A673 (cell line): ENCODE data around the gene LMO7. TPM values are rescaled to one million over a fixed set of nuclear protein-coding genes. Genes with fewer than 3 reads are reported as not detected.

ENCODE experiments used
- BruUV-seq: library from RNA; stranded (reverse); fragments of 400-500 nt; replicated peaks from 2 replicates; lab custom pipeline; 2021; lab: Mats Ljungman, UMichigan
- CTCF ChIA-PET: fragments of 300-600 bp; sonication (Branson Sonifier 250); formaldehyde crosslinking; loops from one replicate; lab custom pipeline; 2022; ENCODE audit warnings: antibody characterized with exemption; lab: Charles Lee
- POLR2A ChIA-PET: fragments of 300-600 bp; sonication (Branson Sonifier 250); formaldehyde crosslinking; loops from one replicate; lab custom pipeline; 2022; ENCODE audit warnings: antibody characterized with exemption; ENCODE audit not compliant: low non-redundant PET; lab: Charles Lee
- DNase-seq: peaks from one replicate; pipeline ENCODE4 v3.0.0-alpha.2; 2015; ENCODE audit warnings: low spot score
- H3K27ac ChIP-seq: fragments of 200-600 bp; sonication (generic); 2 replicates; pipeline ENCODE4 v1.5.1; 2016; ENCODE audit warnings: mixed run types, low read depth, mild to moderate bottlenecking, mixed read lengths, antibody characterized with exemption, low read length; ENCODE audit not compliant: poor library complexity, severe bottlenecking
- H3K27me3 ChIP-seq: fragments of 200-600 bp; sonication (generic); replicated peaks from 2 replicates; pipeline ENCODE4 v1.6.1; 2017; ENCODE audit warnings: mixed run types, low read depth, mild to moderate bottlenecking, mixed read lengths, antibody characterized with exemption, low read length; ENCODE audit not compliant: insufficient read depth, poor library complexity
- H3K36me3 ChIP-seq: fragments of 200-600 bp; sonication (generic); 2 replicates; pipeline ENCODE4 v1.6.1; 2016; ENCODE audit warnings: mixed run types, mild to moderate bottlenecking, mixed read lengths, antibody characterized with exemption, low read length; ENCODE audit not compliant: insufficient read depth, poor library complexity, severe bottlenecking
- H3K4me1 ChIP-seq: fragments of 200-600 bp; sonication (generic); 2 replicates; pipeline ENCODE4 v1.6.1; 2017; ENCODE audit warnings: mixed run types, mild to moderate bottlenecking, mixed read lengths, antibody characterized with exemption, low read length; ENCODE audit not compliant: insufficient read depth, poor library complexity, severe bottlenecking
- H3K4me3 ChIP-seq: fragments of 200-600 bp; sonication (generic); 2 replicates; pipeline ENCODE4 v1.5.1; 2016; ENCODE audit warnings: low read depth, mixed run types, mild to moderate bottlenecking, mixed read lengths, low read length; ENCODE audit not compliant: poor library complexity, severe bottlenecking
- H3K9me3 ChIP-seq: fragments of 200-600 bp; sonication (generic); 2 replicates; pipeline ENCODE4 v1.6.1; 2016; ENCODE audit warnings: mixed run types, low read depth, mild to moderate bottlenecking, mixed read lengths, antibody characterized with exemption, low read length; ENCODE audit not compliant: poor library complexity, severe bottlenecking
- CTCF ChIP-seq: fragments of 300-800, 200-600 bp; sonication (generic); conservative IDR thresholded peaks from 2 replicates; pipeline ENCODE4 v1.5.1; 2017; ENCODE audit warnings: low read depth, mild to moderate bottlenecking, antibody characterized with exemption, low read length, moderate library complexity, mixed read lengths
- EZH2 ChIP-seq: fragments of 200-600 bp; sonication (generic); IDR thresholded peaks from 2 replicates; pipeline ENCODE4 v1.6.1; 2017; ENCODE audit warnings: borderline replicate concordance, low read depth, mild to moderate bottlenecking, mixed read lengths, antibody characterized with exemption, low read length; ENCODE audit not compliant: poor library complexity, severe bottlenecking
- intact Hi-C: fragments of 100-400 bp; cut with micrococcal nuclease; formaldehyde crosslinking; loops from one replicate; pipeline ENCODE4 v1.10.0; 2022; ENCODE audit not compliant: unreplicated experiment
- total RNA-seq: library from RNA; stranded (reverse); gene quantifications from 2 replicates; pipeline ENCODE4 v1.2.3, GENCODE V29; 2021

LMO7 gene
- total RNA-seq, 1 experiment from 2014 or later: 20.3 TPM

GRCh38 chr13:75651013-75651412 lies 14.9 kb downstream of the LMO7 start:
- DNase-seq: no peak
- Histone ChIP-seq H3K36me3 (no peaks in the 10 kb centered on the region), H3K9me3 (no peaks in the 10 kb centered on the region), H3K27ac (no peak overlapping the region), H3K4me3 (no peak overlapping the region), H3K4me1 (no peaks in the 10 kb centered on the region), H3K27me3 (no peaks in the 10 kb centered on the region)
- ChIA-PET CTCF (no interaction called here), POLR2A (no interaction called here)
- BruUV-seq: no TSS peak
- intact Hi-C loops: no loop called here
- TF ChIP-seq EZH2 (no peak), CTCF (no peak)

DNA sequence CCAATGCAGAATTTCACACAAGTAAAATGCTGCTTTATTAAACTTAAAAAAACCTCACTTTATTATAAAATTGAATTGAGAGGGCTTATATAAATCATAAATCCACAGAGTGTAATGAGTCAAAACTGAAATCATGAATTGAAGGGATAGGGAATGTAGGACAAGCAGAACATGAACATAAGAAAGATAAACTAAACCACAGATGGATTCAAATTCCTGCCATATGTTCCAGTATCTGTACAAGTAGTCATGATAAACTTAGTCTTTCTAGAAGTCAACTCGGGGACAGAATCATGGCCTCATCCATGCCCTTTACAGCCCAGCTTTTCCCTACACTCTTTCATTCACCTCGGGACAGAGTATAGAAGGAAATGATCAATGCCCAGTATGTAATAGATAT lies 16.6 kb downstream of the LMO7 start:
- DNase-seq: no peak
- ChIA-PET POLR2A (no interaction called here), CTCF (no interaction called here)
- H3K9me3 ChIP-seq: no peaks in the 10 kb centered on the region
- no peak overlapping the region for H3K27ac ChIP-seq
- no peak overlapping the region for H3K4me3 ChIP-seq
- H3K4me1 ChIP-seq: no peaks in the 10 kb centered on the region
- H3K36me3 ChIP-seq: no peaks in the 10 kb centered on the region
- no TSS peak for BruUV-seq
- intact Hi-C loops: no loop called here
- TF ChIP-seq EZH2: no peak
- no peak for TF ChIP-seq CTCF
- no peaks in the 10 kb centered on the region for H3K27me3 ChIP-seq

DNA sequence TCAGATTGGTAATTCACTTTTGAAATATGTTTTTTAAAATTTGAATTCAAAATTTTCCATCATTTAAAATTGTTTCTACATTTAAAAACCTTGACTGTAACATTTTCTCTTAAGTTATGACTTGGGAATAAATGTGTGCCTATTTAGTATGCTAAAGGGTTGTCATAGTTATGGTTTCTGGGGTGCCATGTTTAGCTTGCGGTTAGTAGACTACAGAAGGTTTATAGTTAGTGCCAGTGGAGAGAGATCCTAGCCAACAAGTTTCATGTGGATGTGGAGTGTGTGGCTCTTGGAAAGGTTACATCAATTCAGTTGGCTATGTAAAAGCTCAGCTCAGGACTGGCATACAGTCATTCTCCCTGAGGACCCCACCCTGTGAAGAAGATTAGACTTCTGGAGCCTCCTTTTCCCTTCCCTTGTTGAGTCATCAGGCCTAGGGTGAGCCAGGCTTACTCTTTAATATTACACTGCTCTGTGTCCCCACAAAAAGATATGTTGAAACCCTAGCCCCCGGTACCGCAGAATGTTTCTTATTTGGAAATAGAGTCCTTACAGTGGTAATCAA lies 20.4 kb downstream of the LMO7 start:
- Histone ChIP-seq H3K27ac (no peak overlapping the region), H3K4me3 (no peak overlapping the region), H3K4me1 (no peaks in the 10 kb centered on the region), H3K27me3 (no peaks in the 10 kb centered on the region), H3K9me3 (no peaks in the 10 kb centered on the region), H3K36me3 (no peaks in the 10 kb centered on the region)
- BruUV-seq: no TSS peak
- no peak for TF ChIP-seq EZH2
- no peak for TF ChIP-seq CTCF
- DNase-seq: peak; percentile 29
- ChIA-PET POLR2A (no interaction called here), CTCF (no interaction called here)
- intact Hi-C loops: no loop called here
